Suprapubic skin (tissue), 4 donors: ENCODE measurements around the gene RYR3. TPM values are rescaled to one million over a fixed set of nuclear protein-coding genes. Genes with fewer than 3 reads are reported as not detected.
"Not testable (repeated sequence)": the region's sequence is repeated elsewhere in the genome, so short reads cannot be mapped to it uniquely, and the experiment has no call there.

ENCODE experiments used
- DNase-seq, 2 donors: peaks; one replicate each; pipeline ENCODE4 v3.0.0-alpha.2; 2019; ENCODE audit warnings: low spot score in 2 of 2
- H3K27ac ChIP-seq: fragments of 200-600 bp; sonication (generic); one replicate; pipeline ENCODE4 v1.5.1; 2019
- H3K27me3 ChIP-seq: fragments of 200-600 bp; sonication (generic); one replicate; pipeline ENCODE4 v1.5.1; 2019
- H3K36me3 ChIP-seq: fragments of 200-600 bp; sonication (generic); one replicate; pipeline ENCODE4 v1.5.1; 2019
- H3K4me1 ChIP-seq: fragments of 200-600 bp; sonication (generic); one replicate; pipeline ENCODE4 v1.5.1; 2019
- H3K4me3 ChIP-seq: fragments of 200-600 bp; sonication (generic); one replicate; pipeline ENCODE4 v1.5.1; 2019; ENCODE audit warnings: mild to moderate bottlenecking
- H3K9me3 ChIP-seq: fragments of 200-600 bp; sonication (generic); one replicate; pipeline ENCODE4 v1.5.1; 2019
- EP300 ChIP-seq: sonication (generic); formaldehyde crosslinking; IDR thresholded peaks from one replicate; pipeline ENCODE4 v1.6.1; 2017; ENCODE audit warnings: antibody characterized with exemption
- POLR2A ChIP-seq, 2 donors: fragments of 450-650 bp; IDR thresholded peaks; one replicate each; pipeline ENCODE4 v1.6.1; 2017; ENCODE audit warnings: antibody characterized with exemption in 2 of 2, mild to moderate bottlenecking in 2 of 2, moderate library complexity in 2 of 2
- POLR2AphosphoS5 ChIP-seq, 3 donors: sonication (generic); formaldehyde crosslinking; IDR thresholded peaks; one replicate each; pipeline ENCODE4 v1.6.1; 2017; ENCODE audit warnings: antibody characterized with exemption in 3 of 3
- WGBS: methylation state at CpG from one replicate; pipeline ENCODE4 v1.1.5; 2018; 5-methylcytosine and 5-hydroxymethylcytosine counted together
- total RNA-seq, 4 donors: library from RNA; depleted of rRNA; stranded (reverse); fragments of >200 nt; gene quantifications; one replicate each; pipeline ENCODE4 v1.1.0, GENCODE V29; 2016
- TF ChIP-seq, protein P1 (sequence below), 2 donors: fragments of 200-600 bp in 1 of 2; fragments of 450-650 bp in 1 of 2; sonication (generic) in 1 of 2; IDR thresholded peaks; one replicate each; pipeline ENCODE4 v1.5.1; 2016 to 2019; ENCODE audit warnings: antibody characterized with exemption in 2 of 2, mild to moderate bottlenecking in 1 of 2, moderate library complexity in 1 of 2

The RYR3 gene
- total RNA-seq, 4 donors from 2014 or later, result 0.38 to 2.0 (median 0.80) TPM

DNA sequence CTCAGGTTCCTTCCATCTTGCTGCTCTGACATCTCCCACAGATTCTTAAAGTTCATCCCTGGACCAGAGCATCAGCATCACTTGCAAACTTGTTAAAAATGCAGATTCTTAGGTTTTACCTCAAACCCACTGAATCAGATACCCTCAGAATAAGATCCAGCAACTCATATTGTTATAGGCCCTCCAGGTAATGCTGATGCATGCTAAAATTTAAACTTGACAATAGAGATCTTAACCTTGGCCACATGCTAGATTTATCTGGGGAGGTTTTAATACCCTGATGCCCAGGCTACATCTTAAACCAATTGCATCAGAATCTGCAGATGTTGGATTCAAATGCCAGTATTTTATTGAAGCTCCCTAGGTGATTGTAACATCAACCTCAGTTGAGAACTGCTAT is 256.9 kb downstream of the RYR3 start:
- Histone ChIP-seq H3K4me1 (no peaks in the 10 kb centered on the region), H3K27ac (no peak overlapping the region)
- TF ChIP-seq EP300, result no peak
- no peak for TF ChIP-seq POLR2AphosphoS5 (IDR thresholded peaks at IDR 0.05)
- TF ChIP-seq POLR2A (IDR thresholded peaks at IDR 0.05), result no peak
- TF ChIP-seq, protein P1, sequence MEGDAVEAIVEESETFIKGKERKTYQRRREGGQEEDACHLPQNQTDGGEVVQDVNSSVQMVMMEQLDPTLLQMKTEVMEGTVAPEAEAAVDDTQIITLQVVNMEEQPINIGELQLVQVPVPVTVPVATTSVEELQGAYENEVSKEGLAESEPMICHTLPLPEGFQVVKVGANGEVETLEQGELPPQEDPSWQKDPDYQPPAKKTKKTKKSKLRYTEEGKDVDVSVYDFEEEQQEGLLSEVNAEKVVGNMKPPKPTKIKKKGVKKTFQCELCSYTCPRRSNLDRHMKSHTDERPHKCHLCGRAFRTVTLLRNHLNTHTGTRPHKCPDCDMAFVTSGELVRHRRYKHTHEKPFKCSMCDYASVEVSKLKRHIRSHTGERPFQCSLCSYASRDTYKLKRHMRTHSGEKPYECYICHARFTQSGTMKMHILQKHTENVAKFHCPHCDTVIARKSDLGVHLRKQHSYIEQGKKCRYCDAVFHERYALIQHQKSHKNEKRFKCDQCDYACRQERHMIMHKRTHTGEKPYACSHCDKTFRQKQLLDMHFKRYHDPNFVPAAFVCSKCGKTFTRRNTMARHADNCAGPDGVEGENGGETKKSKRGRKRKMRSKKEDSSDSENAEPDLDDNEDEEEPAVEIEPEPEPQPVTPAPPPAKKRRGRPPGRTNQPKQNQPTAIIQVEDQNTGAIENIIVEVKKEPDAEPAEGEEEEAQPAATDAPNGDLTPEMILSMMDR (IDR thresholded peaks at IDR 0.05), result no peak

DNA sequence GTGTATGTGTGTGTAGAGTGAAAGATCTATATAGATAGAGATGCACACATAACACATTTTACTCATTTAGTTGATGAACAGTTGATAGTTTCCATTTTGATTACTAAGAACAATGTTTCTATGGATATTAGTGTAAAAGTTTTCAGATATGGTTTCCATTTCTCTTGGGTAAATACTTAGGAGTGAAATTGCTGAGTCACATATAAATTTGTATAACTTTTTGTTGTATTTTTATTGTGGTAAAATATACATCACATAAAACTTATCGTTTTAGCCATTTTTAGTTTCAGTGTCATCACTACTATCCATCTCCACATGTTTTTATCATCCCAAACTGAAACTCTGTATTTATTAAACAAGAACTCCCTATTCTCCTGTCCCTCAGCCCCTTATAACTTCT is 258.3 kb downstream of the RYR3 start:
- H3K4me1 ChIP-seq, result no peaks in the 10 kb centered on the region
- DNase-seq, result no peak

More for the DNA sequence above, 256.9 kb downstream of the RYR3 start:
- no peak for DNase-seq
- no peaks in the 10 kb centered on the region for H3K36me3 ChIP-seq
- H3K27me3 ChIP-seq, result no peaks in the 10 kb centered on the region
- H3K4me3 ChIP-seq, result no peak overlapping the region
- H3K9me3 ChIP-seq, result no peaks in the 10 kb centered on the region

DNA sequence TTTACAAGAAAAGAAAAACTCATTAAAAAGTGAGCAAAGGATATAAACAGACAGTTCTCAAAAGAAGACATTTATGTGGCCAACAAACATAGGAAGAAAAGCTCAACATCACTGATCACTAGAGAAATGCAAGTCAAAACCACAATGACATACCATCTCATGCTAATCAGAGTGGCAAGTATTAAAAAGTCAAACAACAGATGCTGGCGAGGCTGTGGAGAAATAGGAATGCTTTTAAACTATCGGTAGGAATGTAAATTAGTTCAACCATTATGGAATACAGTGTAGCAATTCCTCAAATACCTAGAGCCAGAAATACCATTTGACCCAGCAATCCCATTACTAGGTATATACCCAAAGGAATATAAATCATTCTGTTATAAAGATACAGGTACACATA is 267.1 kb downstream of the RYR3 start:
- not testable (repeated sequence) for H3K36me3 ChIP-seq, H3K9me3 ChIP-seq, H3K4me3 ChIP-seq, H3K27me3 ChIP-seq, H3K4me1 ChIP-seq, DNase-seq, H3K27ac ChIP-seq
- WGBS, result 82% methylated on average over 2 of the region's 2 CpGs

More for the DNA sequence above, 258.3 kb downstream of the RYR3 start:
- no peaks in the 10 kb centered on the region for H3K9me3 ChIP-seq
- H3K27me3 ChIP-seq, result no peaks in the 10 kb centered on the region
- TF ChIP-seq EP300, result no peak
- H3K27ac ChIP-seq, result no peak overlapping the region
- H3K36me3 ChIP-seq, result no peaks in the 10 kb centered on the region
- no peak overlapping the region for H3K4me3 ChIP-seq
- 93% methylated on average over 1 of the region's 1 CpG for WGBS

DNA sequence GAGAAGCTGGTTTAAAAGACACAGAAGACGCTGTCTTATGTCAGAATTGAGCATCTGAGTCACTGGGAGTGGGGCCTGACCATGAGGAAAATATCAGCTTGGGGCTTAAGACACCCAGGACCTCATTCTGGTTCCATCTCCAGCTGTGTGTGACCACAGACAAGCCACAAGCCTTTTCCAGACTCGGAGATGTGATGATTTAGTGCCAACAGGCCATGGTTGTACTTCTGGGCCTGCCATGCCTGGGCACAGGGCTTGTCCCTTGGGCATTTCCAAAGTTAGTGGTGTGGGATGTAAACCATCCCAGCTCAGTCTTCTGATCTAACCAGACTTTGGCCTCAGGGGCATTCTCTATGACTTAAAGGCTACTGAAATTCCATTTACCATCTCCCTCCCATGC is 269.8 kb downstream of the RYR3 start:
- no peak for DNase-seq
- H3K4me3 ChIP-seq, result no peak overlapping the region
- H3K4me1 ChIP-seq, result no peaks in the 10 kb centered on the region
- no peaks in the 10 kb centered on the region for H3K36me3 ChIP-seq
- H3K9me3 ChIP-seq, result no peaks in the 10 kb centered on the region
- no peak for TF ChIP-seq EP300
- TF ChIP-seq, protein P1 (IDR thresholded peaks at IDR 0.05), result no peak
- 96% methylated on average over 1 of the region's 2 CpGs for WGBS
- H3K27me3 ChIP-seq, result no peaks in the 10 kb centered on the region
- H3K27ac ChIP-seq, result no peak overlapping the region

DNA sequence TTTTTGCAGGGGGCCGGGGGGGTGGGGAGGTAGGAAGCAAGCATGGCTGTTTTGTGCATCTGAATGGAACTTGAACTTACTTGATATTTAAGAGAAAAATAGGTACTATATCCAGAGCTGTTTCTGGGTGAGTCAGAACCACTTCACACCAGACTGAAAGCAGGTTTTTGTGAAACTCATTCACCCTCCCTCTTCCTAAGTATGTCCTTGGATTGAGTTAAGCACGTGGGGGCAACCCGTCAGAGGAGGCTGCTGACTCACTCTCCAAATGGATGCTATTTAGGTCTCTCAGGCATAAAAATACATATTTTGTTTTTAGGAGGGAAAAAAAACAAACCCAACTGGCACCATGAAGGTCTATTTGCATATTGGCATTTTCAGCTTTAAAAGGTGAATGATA is 270.3 kb downstream of the RYR3 start:
- H3K9me3 ChIP-seq, result no peaks in the 10 kb centered on the region
- no peak for DNase-seq
- no peaks in the 10 kb centered on the region for H3K4me1 ChIP-seq
- H3K36me3 ChIP-seq, result no peaks in the 10 kb centered on the region
- 36% methylated on average over 3 of the region's 3 CpGs for WGBS
- no peaks in the 10 kb centered on the region for H3K27me3 ChIP-seq
- H3K27ac ChIP-seq, result no peak overlapping the region
- H3K4me3 ChIP-seq, result no peak overlapping the region
- TF ChIP-seq POLR2A (IDR thresholded peaks at IDR 0.05), result no peak
- no peak for TF ChIP-seq POLR2AphosphoS5 (IDR thresholded peaks at IDR 0.05)
- TF ChIP-seq EP300, result no peak
- TF ChIP-seq, protein P1 (IDR thresholded peaks at IDR 0.05), result no peak

DNA sequence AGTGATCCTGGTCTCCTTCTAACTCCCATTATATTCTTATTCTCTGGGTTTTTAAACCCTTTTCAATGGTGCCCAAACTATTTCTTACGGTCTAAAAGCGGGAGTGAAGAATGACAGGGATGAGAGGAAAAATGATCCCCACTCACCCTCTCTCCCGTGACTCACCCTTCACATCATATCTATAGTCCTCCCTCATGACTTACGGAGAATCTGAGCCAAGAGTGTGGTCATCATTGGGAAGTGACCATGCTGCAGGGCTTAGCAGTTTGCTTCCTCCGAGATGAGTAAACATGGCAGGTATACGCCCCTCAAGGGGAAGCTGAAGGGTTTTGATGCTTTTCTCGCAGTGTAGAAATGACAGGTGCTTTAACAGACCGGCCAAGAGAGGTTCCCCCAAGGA is 274.0 kb downstream of the RYR3 start:
- WGBS, result 59% methylated on average over 8 of the region's 8 CpGs
- no peak for TF ChIP-seq POLR2AphosphoS5 (IDR thresholded peaks at IDR 0.05)
- TF ChIP-seq POLR2A (IDR thresholded peaks at IDR 0.05), result no peak
- TF ChIP-seq, protein P1 (IDR thresholded peaks at IDR 0.05), result no peak
- no peak for TF ChIP-seq EP300
- H3K36me3 ChIP-seq, result no peaks in the 10 kb centered on the region

More for the DNA sequence above, 274.0 kb downstream of the RYR3 start:
- no peak for DNase-seq
- Histone ChIP-seq H3K4me1 (no peaks in the 10 kb centered on the region), H3K27me3 (no peaks in the 10 kb centered on the region), H3K9me3 (no peaks in the 10 kb centered on the region), H3K4me3 (no peak overlapping the region), H3K27ac (no peak overlapping the region)
